Cardiac muscle cell (in vitro differentiated cells and primary cell): Measurements from ENCODE around the gene EPS8L2. TPM values are rescaled to one million over a fixed set of nuclear protein-coding genes. Genes with fewer than 3 reads are reported as not detected.

Experiments used
- DNase-seq, 2 donors: peaks; one replicate each; pipeline versions ENCODE4 v3.0.0 to v3.0.0-alpha.2; 2010 to 2017; ENCODE audit warnings: low read depth in 1 of 2, low spot score in 1 of 2
- H3K27ac ChIP-seq: fragments of 200-600 bp; sonication (generic); 2 replicates; pipeline ENCODE4 v1.5.1; 2016
- H3K27me3 ChIP-seq: fragments of 200-600 bp; sonication (generic); 2 replicates; pipeline ENCODE4 v1.6.0; 2016; ENCODE audit warnings: control low read depth
- H3K36me3 ChIP-seq: fragments of 200-600 bp; sonication (generic); 2 replicates; pipeline ENCODE4 v1.5.1; 2016; ENCODE audit warnings: control low read depth
- H3K4me1 ChIP-seq: fragments of 200-600 bp; sonication (generic); 2 replicates; pipeline ENCODE4 v1.8.1; 2017; ENCODE audit warnings: low read depth, mild to moderate bottlenecking, mixed run types
- H3K4me3 ChIP-seq: fragments of 200-600 bp; sonication (generic); 2 replicates; pipeline ENCODE4 v1.5.1; 2016; ENCODE audit warnings: mild to moderate bottlenecking
- H3K9me3 ChIP-seq: fragments of 200-600 bp; sonication (generic); 2 replicates; pipeline ENCODE4 v1.5.1; 2017; ENCODE audit warnings: low read depth, mild to moderate bottlenecking, control low read depth
- polyA plus RNA-seq: library from polyadenylated mRNA; unstranded; fragments of >200 nt; fragmentation: Nextera tagmentation; extraction: Ambion mirVana; gene quantifications from 2 replicates; pipeline ENCODE4 v1.2.1, GENCODE V29; 2016
- total RNA-seq: library from RNA; depleted of rRNA; stranded (reverse); fragments of >200 nt; gene quantifications from 2 replicates; pipeline ENCODE4 v1.2.3, GENCODE V29; 2016
- TF ChIP-seq, protein P1 (sequence below): IDR thresholded peaks from 2 replicates; pipeline ENCODE4 v1.5.1; 2012; ENCODE audit warnings: low read depth, mild to moderate bottlenecking, low read length

The EPS8L2 gene
- total and polyA plus RNA-seq, 2 experiments from 2014 or later: 22.6 to 25.7 TPM

DNA sequence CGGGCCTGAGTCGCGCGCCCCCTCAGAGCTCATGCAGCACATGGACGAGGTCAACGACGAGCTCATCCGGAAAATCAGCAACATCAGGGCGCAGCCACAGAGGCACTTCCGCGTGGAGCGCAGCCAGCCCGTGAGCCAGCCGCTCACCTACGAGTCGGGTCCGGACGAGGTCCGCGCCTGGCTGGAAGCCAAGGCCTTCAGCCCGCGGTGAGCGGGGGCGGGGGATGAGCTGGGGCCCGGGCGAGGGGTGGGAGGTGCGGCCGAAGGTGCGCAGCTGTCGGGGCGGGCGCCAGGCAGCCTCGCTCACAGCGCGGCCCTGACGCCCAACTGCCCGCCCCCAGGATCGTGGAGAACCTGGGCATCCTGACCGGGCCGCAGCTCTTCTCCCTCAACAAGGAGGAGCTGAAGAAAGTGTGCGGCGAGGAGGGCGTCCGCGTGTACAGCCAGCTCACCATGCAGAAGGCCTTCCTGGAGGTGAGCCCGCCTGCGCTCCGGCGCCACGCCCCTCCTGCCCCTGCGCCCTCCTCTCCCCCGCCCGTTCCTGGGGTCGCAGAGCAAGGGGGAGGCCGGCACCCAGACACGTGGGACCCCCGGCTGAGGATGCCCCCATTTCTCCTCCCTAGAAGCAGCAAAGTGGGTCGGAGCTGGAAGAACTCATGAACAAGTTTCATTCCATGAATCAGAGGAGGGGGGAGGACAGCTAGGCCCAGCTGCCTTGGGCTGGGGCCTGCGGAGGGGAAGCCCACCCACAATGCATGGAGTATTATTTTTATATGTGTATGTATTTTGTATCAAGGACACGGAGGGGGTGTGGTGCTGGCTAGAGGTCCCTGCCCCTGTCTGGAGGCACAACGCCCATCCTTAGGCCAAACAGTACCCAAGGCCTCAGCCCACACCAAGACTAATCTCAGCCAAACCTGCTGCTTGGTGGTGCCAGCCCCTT, 20.5 kb downstream of the EPS8L2 start:
- H3K36me3 ChIP-seq: no peaks in the 10 kb centered on the region
- TF ChIP-seq, protein P1, sequence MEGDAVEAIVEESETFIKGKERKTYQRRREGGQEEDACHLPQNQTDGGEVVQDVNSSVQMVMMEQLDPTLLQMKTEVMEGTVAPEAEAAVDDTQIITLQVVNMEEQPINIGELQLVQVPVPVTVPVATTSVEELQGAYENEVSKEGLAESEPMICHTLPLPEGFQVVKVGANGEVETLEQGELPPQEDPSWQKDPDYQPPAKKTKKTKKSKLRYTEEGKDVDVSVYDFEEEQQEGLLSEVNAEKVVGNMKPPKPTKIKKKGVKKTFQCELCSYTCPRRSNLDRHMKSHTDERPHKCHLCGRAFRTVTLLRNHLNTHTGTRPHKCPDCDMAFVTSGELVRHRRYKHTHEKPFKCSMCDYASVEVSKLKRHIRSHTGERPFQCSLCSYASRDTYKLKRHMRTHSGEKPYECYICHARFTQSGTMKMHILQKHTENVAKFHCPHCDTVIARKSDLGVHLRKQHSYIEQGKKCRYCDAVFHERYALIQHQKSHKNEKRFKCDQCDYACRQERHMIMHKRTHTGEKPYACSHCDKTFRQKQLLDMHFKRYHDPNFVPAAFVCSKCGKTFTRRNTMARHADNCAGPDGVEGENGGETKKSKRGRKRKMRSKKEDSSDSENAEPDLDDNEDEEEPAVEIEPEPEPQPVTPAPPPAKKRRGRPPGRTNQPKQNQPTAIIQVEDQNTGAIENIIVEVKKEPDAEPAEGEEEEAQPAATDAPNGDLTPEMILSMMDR: no peak
- H3K4me3 ChIP-seq: peak overlapping the region; percentile 25
- peak; percentile 30 to 62 for DNase-seq
- no peaks in the 10 kb centered on the region for H3K9me3 ChIP-seq
- peaks cover 48% of the 10 kb centered on the region for H3K27me3 ChIP-seq
- no peak overlapping the region for H3K27ac ChIP-seq
- H3K4me1 ChIP-seq: no peaks in the 10 kb centered on the region

DNA sequence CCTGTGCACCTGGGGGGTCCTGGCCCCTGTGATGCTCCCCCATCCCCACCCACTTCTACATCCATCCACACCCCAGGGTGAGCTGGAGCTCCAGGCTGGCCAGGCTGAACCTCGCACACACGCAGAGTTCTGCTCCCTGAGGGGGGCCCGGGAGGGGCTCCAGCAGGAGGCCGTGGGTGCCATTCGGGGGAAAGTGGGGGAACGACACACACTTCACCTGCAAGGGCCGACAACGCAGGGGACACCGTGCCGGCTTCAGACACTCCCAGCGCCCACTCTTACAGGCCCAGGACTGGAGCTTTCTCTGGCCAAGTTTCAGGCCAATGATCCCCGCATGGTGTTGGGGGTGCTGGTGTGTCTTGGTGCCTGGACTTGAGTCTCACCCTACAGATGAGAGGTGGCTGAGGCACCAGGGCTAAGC, 21.3 kb downstream of the EPS8L2 start:
- no peak overlapping the region for H3K4me3 ChIP-seq
- H3K36me3 ChIP-seq: no peaks in the 10 kb centered on the region
- H3K9me3 ChIP-seq: no peaks in the 10 kb centered on the region
- DNase-seq: no peak
- H3K4me1 ChIP-seq: no peaks in the 10 kb centered on the region
- TF ChIP-seq, protein P1: no peak
- H3K27ac ChIP-seq: no peak overlapping the region
- peaks cover 40% of the 10 kb centered on the region for H3K27me3 ChIP-seq

DNA sequence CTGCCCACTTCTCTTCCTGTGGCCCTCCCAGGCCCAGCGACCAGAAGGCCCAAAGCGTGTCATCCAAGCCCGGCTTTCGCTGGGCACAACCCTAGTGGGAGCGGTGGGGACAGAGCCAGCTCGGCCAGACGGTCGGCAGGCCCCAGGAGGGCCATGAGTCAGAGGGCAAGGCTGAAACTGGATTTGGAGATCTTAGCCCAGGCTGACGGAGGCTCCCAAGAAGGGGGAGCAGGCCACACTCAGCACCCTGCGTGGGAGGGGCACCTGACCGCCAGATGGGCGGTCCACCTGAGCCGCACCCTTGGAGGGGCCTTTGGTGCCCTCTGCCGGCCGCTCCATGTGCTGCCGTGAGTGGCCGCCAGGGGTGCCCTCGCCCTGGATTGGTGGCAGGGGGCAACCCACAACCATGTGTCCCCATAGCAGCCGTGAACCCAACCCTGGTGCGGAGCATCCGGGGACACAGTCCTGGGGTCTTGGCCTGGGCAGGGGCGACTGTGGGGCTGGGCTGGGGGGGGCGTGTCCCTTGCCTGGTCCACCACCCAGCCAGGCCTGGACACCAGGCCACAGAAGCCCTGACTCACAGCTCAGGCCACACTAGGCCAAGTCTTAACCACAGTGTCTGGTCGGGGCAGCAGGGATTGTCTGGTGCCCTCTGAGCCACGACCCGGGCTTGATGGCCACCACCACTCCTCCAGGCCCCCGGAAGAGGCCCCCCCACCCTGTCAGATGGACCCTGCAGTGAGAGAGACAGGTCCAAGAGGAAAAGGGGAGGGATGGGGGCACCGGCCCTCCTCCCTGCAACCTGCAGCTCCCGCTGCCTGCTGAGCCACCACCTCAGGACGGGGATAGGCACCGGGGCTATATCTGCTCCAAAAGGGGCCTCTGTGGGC, 22.1 kb downstream of the EPS8L2 start:
- no peaks in the 10 kb centered on the region for H3K9me3 ChIP-seq
- no peaks in the 10 kb centered on the region for H3K36me3 ChIP-seq
- H3K27ac ChIP-seq: no peak overlapping the region
- H3K4me1 ChIP-seq: no peaks in the 10 kb centered on the region
- H3K4me3 ChIP-seq: no peak overlapping the region
- TF ChIP-seq, protein P1: peak; percentile 96
- peak; percentile 69 to 83 for DNase-seq
- peaks cover 37% of the 10 kb centered on the region for H3K27me3 ChIP-seq

DNA sequence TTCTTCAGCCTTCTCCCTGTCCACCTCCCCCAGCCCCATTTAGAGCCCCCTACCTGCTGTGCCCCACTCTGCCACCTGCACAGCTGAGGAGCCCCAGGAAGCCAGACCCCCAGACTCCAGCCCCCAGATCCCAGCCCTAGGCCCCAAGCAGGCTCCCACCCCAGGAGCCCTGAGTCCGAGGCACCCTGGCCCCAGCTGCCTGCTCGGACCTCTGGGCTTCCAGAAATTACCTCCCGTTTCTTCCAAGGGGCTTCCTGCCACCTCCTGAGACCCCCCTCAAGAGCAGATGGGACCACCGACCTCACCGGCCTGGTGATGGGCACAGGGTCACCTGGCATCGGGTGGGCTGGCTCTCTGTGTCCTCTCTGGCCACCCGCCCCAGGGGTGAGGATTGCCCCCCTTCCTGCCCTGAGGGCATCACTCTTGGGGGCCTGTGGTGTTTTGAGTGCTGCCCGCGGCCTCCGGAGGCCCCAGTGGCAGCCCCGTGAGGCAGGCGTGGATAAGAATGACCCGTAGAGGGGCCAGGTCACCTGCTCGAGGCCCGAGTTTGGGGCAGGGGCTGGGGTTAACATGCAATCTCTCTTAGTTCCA, 23.0 kb downstream of the EPS8L2 start:
- H3K9me3 ChIP-seq: no peaks in the 10 kb centered on the region
- no peak overlapping the region for H3K4me3 ChIP-seq
- DNase-seq: no peak
- H3K4me1 ChIP-seq: no peaks in the 10 kb centered on the region
- no peak overlapping the region for H3K27ac ChIP-seq
- H3K36me3 ChIP-seq: no peaks in the 10 kb centered on the region
- TF ChIP-seq, protein P1: no peak
- H3K27me3 ChIP-seq: peaks cover 35% of the 10 kb centered on the region

DNA sequence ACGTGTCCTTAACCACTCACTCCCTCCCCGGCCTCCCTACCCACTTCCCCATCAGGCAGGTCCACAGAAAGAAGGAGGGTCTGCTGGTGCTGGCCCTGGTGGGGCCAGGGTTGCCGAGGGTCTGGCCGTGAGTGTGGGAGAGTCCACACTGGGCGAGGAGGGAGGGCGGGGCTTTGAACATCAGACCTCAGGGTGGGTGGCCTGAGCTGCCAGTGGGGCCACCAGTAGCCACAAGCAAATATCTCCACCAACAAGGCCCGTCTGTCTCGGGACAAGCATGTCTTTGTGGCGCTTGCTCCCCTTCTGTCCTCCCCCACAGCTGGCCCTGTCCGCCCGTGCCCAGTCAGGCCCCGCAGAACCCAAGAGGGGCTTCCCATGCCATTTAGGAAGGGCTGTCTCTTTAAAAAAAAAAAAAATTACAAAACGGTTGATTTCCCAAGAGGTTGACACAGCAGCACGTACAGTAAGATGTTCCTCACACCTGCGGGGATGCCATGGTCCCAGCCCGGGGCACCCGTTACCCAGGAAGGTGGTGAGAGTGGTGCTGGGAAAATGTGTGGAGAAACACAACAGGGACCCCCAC, 23.6 kb downstream of the EPS8L2 start:
- TF ChIP-seq, protein P1: no peak
- no peak overlapping the region for H3K4me3 ChIP-seq
- H3K27me3 ChIP-seq: peaks cover 29% of the 10 kb centered on the region
- H3K36me3 ChIP-seq: no peaks in the 10 kb centered on the region
- no peaks in the 10 kb centered on the region for H3K4me1 ChIP-seq
- DNase-seq: no peak
- no peaks in the 10 kb centered on the region for H3K9me3 ChIP-seq
- no peak overlapping the region for H3K27ac ChIP-seq
